WTC11 (cell line): Measurements from ENCODE around the gene TRIM47. TPM values are rescaled to one million over a fixed set of nuclear protein-coding genes. Genes with fewer than 3 reads are reported as not detected.

Experiments
- ATAC-seq: fragments of 200-7000 bp; cut with Tn5 transposase; 2 replicates; pipeline ENCODE4 v1.10.0; 2021; ENCODE audit warnings: mild to moderate bottlenecking, moderate library complexity
- CTCF ChIA-PET: fragments of 300-600 bp; sonication (Branson Sonifier 250); formaldehyde crosslinking; loops from one replicate; lab custom pipeline; 2021; ENCODE audit warnings: antibody characterized with exemption; lab: Charles Lee
- POLR2A ChIA-PET: fragments of 350-600 bp; sonication (Branson Sonifier 250); formaldehyde crosslinking; loops from one replicate; lab custom pipeline; 2021; ENCODE audit warnings: antibody characterized with exemption; lab: Charles Lee
- DNase-seq: peaks from one replicate; pipeline ENCODE4 v3.0.0; 2021; ENCODE audit warnings: low spot score
- H3K27ac Mint-ChIP-seq: 2 replicates; pipeline ENCODE4 v1.8.0; 2021; ENCODE audit warnings: mixed read lengths
- H3K27me3 Mint-ChIP-seq: 2 replicates; pipeline ENCODE4 v1.8.0; 2021; ENCODE audit warnings: low read depth, mild to moderate bottlenecking, moderate library complexity, mixed read lengths
- H3K36me3 Mint-ChIP-seq: 2 replicates; pipeline ENCODE4 v1.8.0; 2021; ENCODE audit warnings: mixed read lengths
- H3K4me1 Mint-ChIP-seq: 2 replicates; pipeline ENCODE4 v1.8.0; 2022; ENCODE audit warnings: mixed read lengths
- H3K4me3 Mint-ChIP-seq: 2 replicates; pipeline ENCODE4 v1.8.0; 2021; ENCODE audit warnings: mild to moderate bottlenecking, moderate library complexity, mixed read lengths
- H3K9me3 Mint-ChIP-seq: 2 replicates; pipeline ENCODE4 v1.8.0; 2021; ENCODE audit warnings: mixed read lengths
- CBFB ChIP-seq: sonication (generic); formaldehyde crosslinking; IDR thresholded peaks from 2 replicates; pipeline ENCODE4 v1.8.1; 2022; ENCODE audit warnings: mild to moderate bottlenecking, low read depth, missing genetic modification reagents
- EMX1 ChIP-seq: fragments of 250-450 bp; sonication (Bioruptor Pico); IDR thresholded peaks from 2 replicates; pipeline ENCODE4 v1.8.0; 2021; ENCODE audit warnings: mild to moderate bottlenecking
- ETV6 ChIP-seq: sonication (generic); formaldehyde crosslinking; IDR thresholded peaks from 2 replicates; pipeline ENCODE4 v1.8.1; 2022; ENCODE audit warnings: mild to moderate bottlenecking, missing genetic modification reagents
- FOXK1 ChIP-seq: sonication (generic); formaldehyde crosslinking; IDR thresholded peaks from 2 replicates; pipeline ENCODE4 v1.8.0; 2022; ENCODE audit warnings: mild to moderate bottlenecking, moderate library complexity, missing genetic modification reagents
- GRHL2 ChIP-seq: fragments of 250-450 bp; sonication (Bioruptor Pico); IDR thresholded peaks from 2 replicates; pipeline ENCODE4 v1.8.0; 2022; ENCODE audit warnings: mild to moderate bottlenecking, moderate library complexity; ENCODE audit not compliant: insufficient replicate concordance, severe bottlenecking
- GTF2I ChIP-seq: fragments of 250-450 bp; sonication (Bioruptor Pico); conservative IDR thresholded peaks from 2 replicates; pipeline ENCODE4 v1.4.0; 2021; ENCODE audit warnings: mild to moderate bottlenecking
- HMGA2 ChIP-seq: fragments of 250-450 bp; sonication (Bioruptor Pico); IDR thresholded peaks from 2 replicates; pipeline ENCODE4 v1.4.0; 2021; ENCODE audit warnings: mild to moderate bottlenecking, moderate library complexity
- TEAD4 ChIP-seq: sonication (generic); formaldehyde crosslinking; IDR thresholded peaks from 2 replicates; pipeline ENCODE4 v1.8.0; 2022; ENCODE audit warnings: mild to moderate bottlenecking, missing genetic modification reagents
- ZBTB21 ChIP-seq: sonication (generic); formaldehyde crosslinking; IDR thresholded peaks from 2 replicates; pipeline ENCODE4 v1.8.1; 2023; ENCODE audit warnings: mild to moderate bottlenecking, missing genetic modification reagents, borderline replicate concordance
- ZNF219 ChIP-seq: sonication (generic); formaldehyde crosslinking; IDR thresholded peaks from 2 replicates; pipeline ENCODE4 v1.8.0; 2023; ENCODE audit warnings: missing genetic modification reagents, mild to moderate bottlenecking, borderline replicate concordance
- total RNA-seq: library from RNA; stranded (reverse); gene quantifications from 3 replicates; pipeline ENCODE4 v1.2.3, GENCODE V29; 2021
- TF ChIP-seq, protein P1 (sequence below): sonication (generic); formaldehyde crosslinking; IDR thresholded peaks from 2 replicates; pipeline ENCODE4 v1.8.1; 2022; ENCODE audit warnings: low read depth, mild to moderate bottlenecking, moderate library complexity, missing genetic modification reagents, borderline replicate concordance
- TF ChIP-seq, protein P2 (sequence below): sonication (generic); formaldehyde crosslinking; IDR thresholded peaks from 2 replicates; pipeline ENCODE4 v1.8.0; 2022; ENCODE audit warnings: mild to moderate bottlenecking, missing genetic modification reagents
- TF ChIP-seq, protein P3 (sequence below): sonication (generic); formaldehyde crosslinking; IDR thresholded peaks from 2 replicates; pipeline ENCODE4 v1.8.1; 2022; ENCODE audit warnings: mild to moderate bottlenecking, missing genetic modification reagents, moderate library complexity, borderline replicate concordance
- TF ChIP-seq, protein P4 (sequence below): sonication (generic); formaldehyde crosslinking; IDR thresholded peaks from 2 replicates; pipeline ENCODE4 v1.8.1; 2023; ENCODE audit warnings: mild to moderate bottlenecking, missing genetic modification reagents
- TF ChIP-seq, protein P5 (sequence below): sonication (generic); formaldehyde crosslinking; IDR thresholded peaks from 2 replicates; pipeline ENCODE4 v1.8.1; 2023; ENCODE audit warnings: mild to moderate bottlenecking, missing genetic modification reagents, borderline replicate concordance
- TF ChIP-seq, protein P6 (sequence below): fragments of 250-450 bp; sonication (Bioruptor Pico); IDR thresholded peaks from 2 replicates; pipeline ENCODE4 v1.8.0; 2021; ENCODE audit warnings: mild to moderate bottlenecking
- TF ChIP-seq, protein P7 (sequence below): sonication (generic); formaldehyde crosslinking; IDR thresholded peaks from 2 replicates; pipeline ENCODE4 v1.8.1; 2023; ENCODE audit warnings: mild to moderate bottlenecking, missing genetic modification reagents, moderate library complexity

TRIM47 gene
- total RNA-seq, 1 experiment from 2014 or later, result 10.0 TPM

DNA sequence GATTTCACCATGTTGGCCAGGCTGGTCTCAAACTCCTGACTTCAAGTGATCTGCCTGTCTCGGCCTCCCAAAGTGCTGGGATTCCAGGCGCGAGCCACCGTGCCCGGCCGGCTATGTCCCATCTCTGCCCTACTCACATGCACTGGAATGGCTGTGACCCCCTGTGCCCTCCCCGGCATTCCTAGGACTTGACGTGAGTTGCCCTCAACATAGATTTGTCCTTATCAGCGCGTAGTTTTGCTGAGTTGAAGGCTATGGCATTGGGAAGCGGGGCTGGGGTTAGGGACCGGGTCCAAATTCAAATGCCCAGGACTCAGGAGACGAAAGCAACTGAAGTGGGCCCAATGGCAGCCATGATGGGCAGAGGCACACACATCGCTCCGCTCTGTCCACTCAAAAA lies 40.0 kb downstream of the TRIM47 start:
- Mint-ChIP-seq H3K4me3 (no peak overlapping the region), H3K27ac (no peak overlapping the region), H3K4me1 (peaks cover 9% of the 10 kb centered on the region), H3K9me3 (no peaks in the 10 kb centered on the region), H3K27me3 (no peaks in the 10 kb centered on the region), H3K36me3 (no peaks in the 10 kb centered on the region)
- ChIA-PET POLR2A (interaction anchor here (1.2 kb wide), 1 partner anchor 11 kb away, joined by 4 read pairs; no protein-coding TSS in a partner anchor), CTCF (interaction anchor here (0.7 to 6.6 kb wide), 4 partner anchors 8 to 211 kb away, joined by 3 to 76 read pairs (median 14); partner anchors contain the start of gene UNC13D)
- DNase-seq (no peak), ATAC-seq (no peak)
- TF ChIP-seq CBFB (CRISPR knock-in tag), result no peak
- TF ChIP-seq, protein P1, sequence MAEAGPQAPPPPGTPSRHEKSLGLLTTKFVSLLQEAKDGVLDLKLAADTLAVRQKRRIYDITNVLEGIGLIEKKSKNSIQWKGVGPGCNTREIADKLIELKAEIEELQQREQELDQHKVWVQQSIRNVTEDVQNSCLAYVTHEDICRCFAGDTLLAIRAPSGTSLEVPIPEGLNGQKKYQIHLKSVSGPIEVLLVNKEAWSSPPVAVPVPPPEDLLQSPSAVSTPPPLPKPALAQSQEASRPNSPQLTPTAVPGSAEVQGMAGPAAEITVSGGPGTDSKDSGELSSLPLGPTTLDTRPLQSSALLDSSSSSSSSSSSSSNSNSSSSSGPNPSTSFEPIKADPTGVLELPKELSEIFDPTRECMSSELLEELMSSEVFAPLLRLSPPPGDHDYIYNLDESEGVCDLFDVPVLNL (CRISPR knock-in tag), result no peak
- TF ChIP-seq EMX1 (CRISPR knock-in tag), result no peak
- TF ChIP-seq, protein P2, sequence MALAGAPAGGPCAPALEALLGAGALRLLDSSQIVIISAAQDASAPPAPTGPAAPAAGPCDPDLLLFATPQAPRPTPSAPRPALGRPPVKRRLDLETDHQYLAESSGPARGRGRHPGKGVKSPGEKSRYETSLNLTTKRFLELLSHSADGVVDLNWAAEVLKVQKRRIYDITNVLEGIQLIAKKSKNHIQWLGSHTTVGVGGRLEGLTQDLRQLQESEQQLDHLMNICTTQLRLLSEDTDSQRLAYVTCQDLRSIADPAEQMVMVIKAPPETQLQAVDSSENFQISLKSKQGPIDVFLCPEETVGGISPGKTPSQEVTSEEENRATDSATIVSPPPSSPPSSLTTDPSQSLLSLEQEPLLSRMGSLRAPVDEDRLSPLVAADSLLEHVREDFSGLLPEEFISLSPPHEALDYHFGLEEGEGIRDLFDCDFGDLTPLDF (CRISPR knock-in tag), result no peak
- no peak for TF ChIP-seq HMGA2 (CRISPR knock-in tag)
- TF ChIP-seq, protein P3, sequence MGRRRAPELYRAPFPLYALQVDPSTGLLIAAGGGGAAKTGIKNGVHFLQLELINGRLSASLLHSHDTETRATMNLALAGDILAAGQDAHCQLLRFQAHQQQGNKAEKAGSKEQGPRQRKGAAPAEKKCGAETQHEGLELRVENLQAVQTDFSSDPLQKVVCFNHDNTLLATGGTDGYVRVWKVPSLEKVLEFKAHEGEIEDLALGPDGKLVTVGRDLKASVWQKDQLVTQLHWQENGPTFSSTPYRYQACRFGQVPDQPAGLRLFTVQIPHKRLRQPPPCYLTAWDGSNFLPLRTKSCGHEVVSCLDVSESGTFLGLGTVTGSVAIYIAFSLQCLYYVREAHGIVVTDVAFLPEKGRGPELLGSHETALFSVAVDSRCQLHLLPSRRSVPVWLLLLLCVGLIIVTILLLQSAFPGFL (CRISPR knock-in tag), result no peak
- no peak for TF ChIP-seq ETV6 (CRISPR knock-in tag)
- no peak for TF ChIP-seq GTF2I (CRISPR knock-in tag)
- TF ChIP-seq TEAD4, result no peak
- TF ChIP-seq ZBTB21 (CRISPR knock-in tag), result no peak
- TF ChIP-seq, protein P4, sequence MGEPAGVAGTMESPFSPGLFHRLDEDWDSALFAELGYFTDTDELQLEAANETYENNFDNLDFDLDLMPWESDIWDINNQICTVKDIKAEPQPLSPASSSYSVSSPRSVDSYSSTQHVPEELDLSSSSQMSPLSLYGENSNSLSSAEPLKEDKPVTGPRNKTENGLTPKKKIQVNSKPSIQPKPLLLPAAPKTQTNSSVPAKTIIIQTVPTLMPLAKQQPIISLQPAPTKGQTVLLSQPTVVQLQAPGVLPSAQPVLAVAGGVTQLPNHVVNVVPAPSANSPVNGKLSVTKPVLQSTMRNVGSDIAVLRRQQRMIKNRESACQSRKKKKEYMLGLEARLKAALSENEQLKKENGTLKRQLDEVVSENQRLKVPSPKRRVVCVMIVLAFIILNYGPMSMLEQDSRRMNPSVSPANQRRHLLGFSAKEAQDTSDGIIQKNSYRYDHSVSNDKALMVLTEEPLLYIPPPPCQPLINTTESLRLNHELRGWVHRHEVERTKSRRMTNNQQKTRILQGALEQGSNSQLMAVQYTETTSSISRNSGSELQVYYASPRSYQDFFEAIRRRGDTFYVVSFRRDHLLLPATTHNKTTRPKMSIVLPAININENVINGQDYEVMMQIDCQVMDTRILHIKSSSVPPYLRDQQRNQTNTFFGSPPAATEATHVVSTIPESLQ (CRISPR knock-in tag), result no peak
- no peak for TF ChIP-seq ZNF219
- no peak for TF ChIP-seq FOXK1
- TF ChIP-seq, protein P5, sequence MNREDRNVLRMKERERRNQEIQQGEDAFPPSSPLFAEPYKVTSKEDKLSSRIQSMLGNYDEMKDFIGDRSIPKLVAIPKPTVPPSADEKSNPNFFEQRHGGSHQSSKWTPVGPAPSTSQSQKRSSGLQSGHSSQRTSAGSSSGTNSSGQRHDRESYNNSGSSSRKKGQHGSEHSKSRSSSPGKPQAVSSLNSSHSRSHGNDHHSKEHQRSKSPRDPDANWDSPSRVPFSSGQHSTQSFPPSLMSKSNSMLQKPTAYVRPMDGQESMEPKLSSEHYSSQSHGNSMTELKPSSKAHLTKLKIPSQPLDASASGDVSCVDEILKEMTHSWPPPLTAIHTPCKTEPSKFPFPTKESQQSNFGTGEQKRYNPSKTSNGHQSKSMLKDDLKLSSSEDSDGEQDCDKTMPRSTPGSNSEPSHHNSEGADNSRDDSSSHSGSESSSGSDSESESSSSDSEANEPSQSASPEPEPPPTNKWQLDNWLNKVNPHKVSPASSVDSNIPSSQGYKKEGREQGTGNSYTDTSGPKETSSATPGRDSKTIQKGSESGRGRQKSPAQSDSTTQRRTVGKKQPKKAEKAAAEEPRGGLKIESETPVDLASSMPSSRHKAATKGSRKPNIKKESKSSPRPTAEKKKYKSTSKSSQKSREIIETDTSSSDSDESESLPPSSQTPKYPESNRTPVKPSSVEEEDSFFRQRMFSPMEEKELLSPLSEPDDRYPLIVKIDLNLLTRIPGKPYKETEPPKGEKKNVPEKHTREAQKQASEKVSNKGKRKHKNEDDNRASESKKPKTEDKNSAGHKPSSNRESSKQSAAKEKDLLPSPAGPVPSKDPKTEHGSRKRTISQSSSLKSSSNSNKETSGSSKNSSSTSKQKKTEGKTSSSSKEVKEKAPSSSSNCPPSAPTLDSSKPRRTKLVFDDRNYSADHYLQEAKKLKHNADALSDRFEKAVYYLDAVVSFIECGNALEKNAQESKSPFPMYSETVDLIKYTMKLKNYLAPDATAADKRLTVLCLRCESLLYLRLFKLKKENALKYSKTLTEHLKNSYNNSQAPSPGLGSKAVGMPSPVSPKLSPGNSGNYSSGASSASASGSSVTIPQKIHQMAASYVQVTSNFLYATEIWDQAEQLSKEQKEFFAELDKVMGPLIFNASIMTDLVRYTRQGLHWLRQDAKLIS, result no peak
- no peak for TF ChIP-seq GRHL2 (CRISPR knock-in tag)
- TF ChIP-seq, protein P6, sequence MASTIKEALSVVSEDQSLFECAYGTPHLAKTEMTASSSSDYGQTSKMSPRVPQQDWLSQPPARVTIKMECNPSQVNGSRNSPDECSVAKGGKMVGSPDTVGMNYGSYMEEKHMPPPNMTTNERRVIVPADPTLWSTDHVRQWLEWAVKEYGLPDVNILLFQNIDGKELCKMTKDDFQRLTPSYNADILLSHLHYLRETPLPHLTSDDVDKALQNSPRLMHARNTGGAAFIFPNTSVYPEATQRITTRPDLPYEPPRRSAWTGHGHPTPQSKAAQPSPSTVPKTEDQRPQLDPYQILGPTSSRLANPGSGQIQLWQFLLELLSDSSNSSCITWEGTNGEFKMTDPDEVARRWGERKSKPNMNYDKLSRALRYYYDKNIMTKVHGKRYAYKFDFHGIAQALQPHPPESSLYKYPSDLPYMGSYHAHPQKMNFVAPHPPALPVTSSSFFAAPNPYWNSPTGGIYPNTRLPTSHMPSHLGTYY (CRISPR knock-in tag), result no peak
- TF ChIP-seq, protein P7, sequence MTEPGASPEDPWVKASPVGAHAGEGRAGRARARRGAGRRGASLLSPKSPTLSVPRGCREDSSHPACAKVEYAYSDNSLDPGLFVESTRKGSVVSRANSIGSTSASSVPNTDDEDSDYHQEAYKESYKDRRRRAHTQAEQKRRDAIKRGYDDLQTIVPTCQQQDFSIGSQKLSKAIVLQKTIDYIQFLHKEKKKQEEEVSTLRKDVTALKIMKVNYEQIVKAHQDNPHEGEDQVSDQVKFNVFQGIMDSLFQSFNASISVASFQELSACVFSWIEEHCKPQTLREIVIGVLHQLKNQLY, result no peak
